H1 (cell line): ENCODE results near the gene MYOZ2. TPM values are rescaled to one million over a fixed set of nuclear protein-coding genes. Genes with fewer than 3 reads are reported as not detected.

Experiments used
- CTCF ChIA-PET: fragments of 300-600 bp; sonication (Branson Sonifier 250); formaldehyde crosslinking; loops from one replicate; lab custom pipeline; 2021; ENCODE audit not compliant: partially characterized antibody; lab: Charles Lee
- POLR2A ChIA-PET: fragments of 300-600 bp; sonication (Branson Sonifier 250); formaldehyde crosslinking; loops from one replicate; lab custom pipeline; 2021; ENCODE audit warnings: inconsistent platforms; ENCODE audit not compliant: partially characterized antibody; lab: Charles Lee
- DNase-seq, 2 experiments: peaks; one replicate each; pipeline versions ENCODE4 v3.0.0 to v3.0.0-alpha.2; 2010 to 2022; ENCODE audit warnings: low spot score in 2 of 2, low read depth in 1 of 2, mixed read lengths in 1 of 2
- FAIRE-seq: peaks from 2 replicates; lab custom pipeline; 2011; peaks lifted over from hg19 to GRCh38; lab: Jason Lieb, UNC
- H2AFZ ChIP-seq: 2 replicates; pipeline ENCODE4 v1.8.1; 2012; ENCODE audit warnings: low read length, inconsistent platforms
- H2AK5ac ChIP-seq: 2 replicates; pipeline ENCODE4 v1.6.1; 2013; ENCODE audit warnings: low read depth, low read length
- H2BK120ac ChIP-seq: replicated peaks from 2 replicates; pipeline ENCODE3; 2013; ENCODE audit warnings: low read depth, low read length, inconsistent platforms
- H2BK12ac ChIP-seq: 2 replicates; pipeline ENCODE4 v1.6.1; 2013; ENCODE audit warnings: low read depth, low read length
- H2BK15ac ChIP-seq: 2 replicates; pipeline ENCODE4 v1.6.1; 2013; ENCODE audit warnings: low read length
- H2BK20ac ChIP-seq: 2 replicates; pipeline ENCODE4 v1.6.1; 2013; ENCODE audit warnings: low read length
- H2BK5ac ChIP-seq: 2 replicates; pipeline ENCODE4 v1.6.1; 2013; ENCODE audit warnings: low read depth, low read length
- H3K14ac ChIP-seq: 2 replicates; pipeline ENCODE4 v1.6.1; 2013; ENCODE audit warnings: inconsistent platforms; ENCODE audit not compliant: insufficient read length
- H3K18ac ChIP-seq: 2 replicates; pipeline ENCODE4 v1.6.1; 2013; ENCODE audit warnings: low read length; ENCODE audit errors: extremely low read depth
- H3K23ac ChIP-seq: 2 replicates; pipeline ENCODE4 v1.6.1; 2013; ENCODE audit warnings: inconsistent platforms; ENCODE audit not compliant: insufficient read length
- H3K23me2 ChIP-seq: 2 replicates; pipeline ENCODE4 v1.6.1; 2013; ENCODE audit warnings: low read depth, low read length
- H3K27ac ChIP-seq: 2 replicates; pipeline ENCODE4 v1.6.1; 2011; ENCODE audit warnings: low read depth, low read length, inconsistent platforms
- H3K27me3 ChIP-seq, 4 experiments: replicated peaks in 1 of 4; 1 replicate in 1 of 4; 2 replicates in 3 of 4; pipeline versions ENCODE4 v1.6.1 to v1.8.1; 2011 to 2013; ENCODE audit warnings: low read length in 3 of 4, mild to moderate bottlenecking in 3 of 4, inconsistent platforms in 2 of 4, mixed read lengths in 2 of 4, moderate library complexity in 1 of 4; ENCODE audit not compliant: control insufficient read depth in 3 of 4, insufficient read depth in 3 of 4; ENCODE audit errors: extremely low read depth in 1 of 4
- H3K36me3 ChIP-seq, 4 experiments: 2 replicates each; pipeline versions ENCODE4 v1.6.1 to v1.8.1; 2011 to 2013; ENCODE audit warnings: mild to moderate bottlenecking in 4 of 4, low read length in 3 of 4, moderate library complexity in 2 of 4, control low read depth in 1 of 4, inconsistent platforms in 1 of 4; ENCODE audit not compliant: insufficient read depth in 4 of 4, control insufficient read depth in 2 of 4
- H3K4ac ChIP-seq: replicated peaks from 2 replicates; pipeline ENCODE3; 2013; ENCODE audit warnings: low read length, low read depth, mixed read lengths, inconsistent platforms; ENCODE audit not compliant: insufficient read length
- H3K4me1 ChIP-seq, 4 experiments: replicated peaks in 1 of 4; 1 replicate in 1 of 4; 2 replicates in 3 of 4; pipeline versions ENCODE4 v1.6.1 to v1.8.1; 2011 to 2013; ENCODE audit warnings: low read length in 3 of 4, inconsistent platforms in 2 of 4, mixed read lengths in 1 of 4; ENCODE audit not compliant: insufficient read depth in 4 of 4, control insufficient read depth in 3 of 4
- H3K4me2 ChIP-seq, 2 experiments: 2 replicates each; pipeline versions ENCODE4 v1.6.1 to v1.8.1; 2011 to 2013; ENCODE audit warnings: low read depth in 2 of 2, low read length in 2 of 2, control low read depth in 1 of 2, inconsistent platforms in 1 of 2, mild to moderate bottlenecking in 1 of 2; ENCODE audit not compliant: insufficient read depth in 1 of 2
- H3K4me3 ChIP-seq, 4 experiments: fragments of 200-600, 300-600 bp in 1 of 4; sonication (generic), shearing (Covaris generic), sonication (Bioruptor Twin) in 1 of 4; 2 replicates each; pipeline versions ENCODE4 v1.5.1 to v1.8.1; 2011 to 2016; ENCODE audit warnings: low read length in 4 of 4, low read depth in 3 of 4, control low read depth in 2 of 4, inconsistent platforms in 2 of 4, mild to moderate bottlenecking in 2 of 4, mixed read lengths in 1 of 4, moderate library complexity in 1 of 4; ENCODE audit not compliant: insufficient read depth in 2 of 4; ENCODE audit errors: extremely low read depth in 1 of 4
- H3K56ac ChIP-seq: replicated peaks from 2 replicates; pipeline ENCODE3; 2013; ENCODE audit warnings: low read depth, mild to moderate bottlenecking, mixed read lengths, low read length, inconsistent platforms; ENCODE audit not compliant: insufficient read length
- H3K79me1 ChIP-seq: 2 replicates; pipeline ENCODE4 v1.6.1; 2013; ENCODE audit warnings: low read depth, low read length, control low read depth
- H3K79me2 ChIP-seq, 2 experiments: 2 replicates each; pipeline versions ENCODE4 v1.6.1 to v1.8.1; 2012 to 2013; ENCODE audit warnings: low read length in 2 of 2, mild to moderate bottlenecking in 2 of 2, inconsistent platforms in 1 of 2; ENCODE audit not compliant: insufficient read depth in 2 of 2, control insufficient read depth in 1 of 2
- H3K9ac ChIP-seq, 4 experiments: replicated peaks in 1 of 4; 1 replicate in 1 of 4; 2 replicates in 3 of 4; pipeline versions ENCODE4 v1.6.1 to v1.8.1; 2011 to 2013; ENCODE audit warnings: low read depth in 3 of 4, low read length in 3 of 4, control low read depth in 2 of 4, mild to moderate bottlenecking in 2 of 4, moderate library complexity in 2 of 4, inconsistent platforms in 1 of 4; ENCODE audit errors: extremely low read depth in 1 of 4
- H3K9me3 ChIP-seq, 2 experiments: 2 replicates each; pipeline versions ENCODE4 v1.6.1 to v1.8.1; 2012 to 2013; ENCODE audit warnings: mild to moderate bottlenecking in 2 of 2, moderate library complexity in 2 of 2, control low read depth in 1 of 2, inconsistent platforms in 1 of 2, low read depth in 1 of 2, low read length in 1 of 2, mixed read lengths in 1 of 2; ENCODE audit not compliant: insufficient read depth in 2 of 2
- H4K20me1 ChIP-seq, 2 experiments: replicated peaks in 1 of 2; 2 replicates each; pipeline versions ENCODE3 to v1.8.1; 2011 to 2013; ENCODE audit warnings: inconsistent platforms in 2 of 2, low read length in 2 of 2, mild to moderate bottlenecking in 1 of 2; ENCODE audit not compliant: insufficient read depth in 2 of 2, control insufficient read depth in 1 of 2
- H4K5ac ChIP-seq: 2 replicates; pipeline ENCODE4 v1.6.1; 2013; ENCODE audit warnings: low read length, low read depth, mixed read lengths, inconsistent platforms; ENCODE audit not compliant: insufficient read length
- H4K8ac ChIP-seq: 2 replicates; pipeline ENCODE4 v1.8.0; 2013; ENCODE audit warnings: mild to moderate bottlenecking, moderate library complexity, low read length, inconsistent platforms; ENCODE audit not compliant: insufficient read depth; ENCODE audit errors: extremely low read depth
- H4K91ac ChIP-seq: replicated peaks from 2 replicates; pipeline ENCODE3; 2013; ENCODE audit warnings: low read length, mixed read lengths, inconsistent platforms; ENCODE audit not compliant: insufficient read length
- ASH2L ChIP-seq: fragments of 200-600, 300-600 bp; sonication (generic); IDR thresholded peaks from one replicate; pipeline ENCODE4 v1.7.1; 2017; ENCODE audit warnings: low read length
- EP300 ChIP-seq, 2 experiments: IDR thresholded peaks; 1 replicate in 1 of 2; 2 replicates in 1 of 2; pipeline ENCODE4 v1.6.1; 2011 to 2012; ENCODE audit warnings: low read depth in 2 of 2, low read length in 2 of 2, mild to moderate bottlenecking in 2 of 2, borderline replicate concordance in 1 of 2, inconsistent platforms in 1 of 2, moderate library complexity in 1 of 2
- MAFK ChIP-seq: IDR thresholded peaks from 2 replicates; pipeline ENCODE4 v1.6.1; 2012; ENCODE audit warnings: low read depth, mild to moderate bottlenecking, improper control_type of control experiment, low read length
- PHF8 ChIP-seq: fragments of 200-600 bp; sonication (generic); conservative IDR thresholded peaks from 2 replicates; pipeline ENCODE4 v1.7.1; 2012; ENCODE audit warnings: low read depth, mild to moderate bottlenecking, inconsistent platforms, low read length, moderate library complexity
- SP1 ChIP-seq: IDR thresholded peaks from 2 replicates; pipeline ENCODE4 v1.6.1; 2011; ENCODE audit warnings: low read depth, low read length
- SRF ChIP-seq: IDR thresholded peaks from 2 replicates; pipeline ENCODE4 v1.6.1; 2011; ENCODE audit warnings: mild to moderate bottlenecking, low read depth, low read length, moderate library complexity
- polyA plus RNA-seq, 7 experiments: library from polyadenylated mRNA; depleted of rRNA in 3 of 7; stranded (reverse) in 5 of 7; unstranded in 2 of 7; fragments of >200 nt in 5 of 7; fragments of 200-250 nt in 2 of 7; gene quantifications; 1 replicate in 5 of 7; 2 replicates in 1 of 7; 4 replicates in 1 of 7; pipeline versions ENCODE4 v1.2.1 to v1.2.3, GENCODE V29; 2011 to 2013; ENCODE audit warnings: missing spikeins in 2 of 7, mixed read lengths in 2 of 7
- total RNA-seq: library from RNA; stranded (reverse); fragmentation: NEBNext Ultra II Directional; extraction: Animal tissue kit (Norgen Biotek cat#: 25700); gene quantifications from 2 replicates; pipeline ENCODE4 v1.2.1, GENCODE V29; 2021

MYOZ2 gene
- total and polyA plus RNA-seq, 2 of the 8 experiments (the other 6 are each of a cell fraction or from before 2014, with no cell fraction given) = not detected

DNA sequence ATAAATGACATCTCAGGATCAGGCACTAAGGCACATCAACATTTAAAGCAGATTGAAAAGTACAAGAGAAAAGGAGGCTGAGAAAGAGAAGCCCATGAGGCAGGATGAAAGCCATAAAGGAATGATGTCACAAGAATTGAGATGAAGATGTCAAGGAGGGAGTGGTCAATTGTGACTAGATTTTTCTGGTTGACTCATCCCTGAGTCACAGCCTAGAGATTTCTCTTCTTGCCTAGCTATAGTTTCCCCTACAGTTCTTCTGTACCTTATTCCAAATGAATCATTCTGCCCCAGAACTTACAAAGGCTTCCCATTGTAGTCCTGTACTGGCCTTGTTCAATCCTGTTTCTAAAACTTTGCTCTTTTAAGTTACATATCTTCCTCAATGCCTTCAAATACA lies 73.4 kb downstream of the MYOZ2 start:
- CTCF ChIA-PET = no interaction called here
- Histone ChIP-seq H3K9ac (no peak overlapping the region), H4K91ac (no peak overlapping the region), H3K56ac (no peak overlapping the region), H4K8ac (no peak overlapping the region), H2BK20ac (no peak overlapping the region), H3K9me3 (no peaks in the 10 kb centered on the region), H4K5ac (no peak overlapping the region), H2AFZ (no peak overlapping the region), H3K23ac (no peak overlapping the region), H2BK15ac (no peak overlapping the region), H2BK5ac (no peak overlapping the region), H3K27ac (no peak overlapping the region), H3K79me1 (no peaks in the 10 kb centered on the region), H2BK120ac (no peak overlapping the region), H2BK12ac (no peak overlapping the region), H3K4ac (no peak overlapping the region), H3K36me3 (no peaks in the 10 kb centered on the region), H3K4me1 (peaks cover 0 to 2% (median 0%) of the 10 kb centered on the region in 4 experiments; a peak in 2 of 7 replicates), H3K14ac (no peak overlapping the region), H3K18ac (no peak overlapping the region), H4K20me1 (no peaks in the 10 kb centered on the region), H3K4me3 (no peak overlapping the region), H3K23me2 (peaks cover 6% of the 10 kb centered on the region), H3K4me2 (no peak overlapping the region), H3K27me3 (no peaks in the 10 kb centered on the region), H3K79me2 (peaks cover 0 to 5% of the 10 kb centered on the region in 2 experiments; a peak in 2 of 4 replicates), H2AK5ac (no peak overlapping the region)
- DNase-seq = no peak
- no peak for FAIRE-seq
- POLR2A ChIA-PET = interaction anchor here (0.6 to 0.7 kb wide), 2 partner anchors 29 to 433 kb away, joined by 3 read pairs; no protein-coding TSS in a partner anchor
- TF ChIP-seq EP300 (IDR thresholded peaks at IDR 0.05; ENCODE audit: borderline replicate concordance in 1 of 2, low read depth in 2 of 2, low read length in 2 of 2) = no peak
- TF ChIP-seq PHF8 = no peak
- TF ChIP-seq SP1 = no peak
- TF ChIP-seq ASH2L = no peak
- no peak for TF ChIP-seq MAFK
- no peak for TF ChIP-seq SRF
